Caco-2 (cell line): ENCODE measurements around the gene GZF1. TPM values are rescaled to one million over a fixed set of nuclear protein-coding genes. Genes with fewer than 3 reads are reported as not detected.

Source experiments
- BruUV-seq: library from RNA; stranded (reverse); fragments of 400-500 nt; replicated peaks from 2 replicates; lab custom pipeline; 2021; lab: Mats Ljungman, UMichigan
- CTCF ChIA-PET: fragments of 300-600 bp; sonication (Branson Sonifier 250); formaldehyde crosslinking; loops from one replicate; lab custom pipeline; 2022; ENCODE audit warnings: antibody characterized with exemption; lab: Charles Lee
- POLR2A ChIA-PET: fragments of 300-600 bp; sonication (Branson Sonifier 250); formaldehyde crosslinking; loops from one replicate; lab custom pipeline; 2022; ENCODE audit warnings: antibody characterized with exemption; lab: Charles Lee
- DNase-seq, 2 experiments: peaks; one replicate each; pipeline versions ENCODE4 v3.0.0 to v3.0.0-alpha.2; 2020 to 2022
- H3K27me3 ChIP-seq: replicated peaks from 2 replicates; pipeline ENCODE4 v1.6.0; 2011; ENCODE audit warnings: low read length; ENCODE audit not compliant: control insufficient read depth, insufficient read depth
- H3K36me3 ChIP-seq: 2 replicates; pipeline ENCODE4 v1.5.1; 2011; ENCODE audit warnings: low read length; ENCODE audit not compliant: control insufficient read depth, insufficient read depth
- H3K4me1 ChIP-seq: fragments of 250-450 bp; sonication (Bioruptor Pico); 2 replicates; pipeline ENCODE4 v1.5.1; 2020; ENCODE audit warnings: mild to moderate bottlenecking
- H3K4me3 ChIP-seq: 2 replicates; pipeline ENCODE4 v1.5.1; 2011; ENCODE audit warnings: low read depth, mild to moderate bottlenecking, control low read depth, low read length
- H3K9me3 ChIP-seq: fragments of 250-450 bp; sonication (Bioruptor Pico); 2 replicates; pipeline ENCODE4 v1.5.1; 2020; ENCODE audit warnings: mild to moderate bottlenecking, moderate library complexity
- H3K27ac Mint-ChIP-seq: one replicate; pipeline ENCODE4 v1.8.0; 2022; ENCODE audit warnings: mixed read lengths; ENCODE audit not compliant: unreplicated experiment
- H3K27me3 Mint-ChIP-seq: one replicate; pipeline ENCODE4 v1.8.0; 2022; ENCODE audit warnings: mixed read lengths; ENCODE audit not compliant: insufficient read depth, unreplicated experiment
- H3K36me3 Mint-ChIP-seq: one replicate; pipeline ENCODE4 v1.8.0; 2022; ENCODE audit warnings: mild to moderate bottlenecking, mixed read lengths; ENCODE audit not compliant: insufficient read depth, unreplicated experiment
- H3K4me1 Mint-ChIP-seq: one replicate; pipeline ENCODE4 v1.8.0; 2022; ENCODE audit warnings: low read depth, mixed read lengths; ENCODE audit not compliant: unreplicated experiment
- H3K4me3 Mint-ChIP-seq: one replicate; pipeline ENCODE4 v1.8.0; 2022; ENCODE audit warnings: mild to moderate bottlenecking, moderate library complexity, mixed read lengths; ENCODE audit not compliant: unreplicated experiment
- H3K9me3 Mint-ChIP-seq: one replicate; pipeline ENCODE4 v1.8.0; 2022; ENCODE audit warnings: mixed read lengths; ENCODE audit not compliant: unreplicated experiment
- CTCF ChIP-seq, 2 experiments: fragments of 200-600 bp in 1 of 2; IDR thresholded peaks; 1 replicate in 1 of 2; 2 replicates in 1 of 2; pipeline versions ENCODE4 v1.5.1 to v1.8.0; 2011 to 2022; ENCODE audit warnings: antibody characterized with exemption in 1 of 2, control low read depth in 1 of 2, inconsistent platforms in 1 of 2, low read depth in 1 of 2, low read length in 1 of 2, mild to moderate bottlenecking in 1 of 2, moderate library complexity in 1 of 2; ENCODE audit not compliant: insufficient read depth in 1 of 2, severe bottlenecking in 1 of 2, unreplicated experiment in 1 of 2
- intact Hi-C: fragments of 100-400 bp; cut with micrococcal nuclease; formaldehyde crosslinking; loops from one replicate; pipeline ENCODE4 v1.10.0; 2022; ENCODE audit not compliant: unreplicated experiment
- total RNA-seq: library from RNA; stranded (reverse); gene quantifications from 2 replicates; pipeline ENCODE4 v1.2.3, GENCODE V29; 2022

Gene GZF1
- total RNA-seq, 1 experiment from 2014 or later = 18.4 TPM

GRCh38 chr20:23399568-23400241 is 37.7 kb downstream of the GZF1 start:
- peak in 1 of 2 experiments; percentile 21 for TF ChIP-seq CTCF (IDR thresholded peaks at IDR 0.05; ENCODE audit: insufficient read depth in 1 of 2, low read depth in 1 of 2, low read length in 1 of 2, severe bottlenecking in 1 of 2, unreplicated experiment in 1 of 2)
- peaks cover 6% of the 10 kb centered on the region for H3K36me3 Mint-ChIP-seq
- H3K4me1 Mint-ChIP-seq = no peaks in the 10 kb centered on the region
- H3K4me1 ChIP-seq = no peaks in the 10 kb centered on the region
- no peak overlapping the region for H3K4me3 Mint-ChIP-seq
- intact Hi-C loops = no loop called here
- CTCF ChIA-PET = no interaction called here
- no peak overlapping the region for H3K27ac Mint-ChIP-seq
- no peaks in the 10 kb centered on the region for H3K9me3 ChIP-seq
- H3K27me3 ChIP-seq = no peaks in the 10 kb centered on the region
- H3K9me3 Mint-ChIP-seq = no peaks in the 10 kb centered on the region
- DNase-seq = no peak
- no TSS peak for BruUV-seq
- H3K36me3 ChIP-seq = no peaks in the 10 kb centered on the region
- no peaks in the 10 kb centered on the region for H3K27me3 Mint-ChIP-seq
- POLR2A ChIA-PET = no interaction called here
- no peak overlapping the region for H3K4me3 ChIP-seq

- Mint-ChIP-seq H3K9me3 (no peaks in the 10 kb centered on the region), H3K36me3 (peaks cover 6% of the 10 kb centered on the region), H3K27me3 (no peaks in the 10 kb centered on the region), H3K27ac (no peak overlapping the region), H3K4me1 (no peaks in the 10 kb centered on the region), H3K4me3 (no peak overlapping the region)
- Histone ChIP-seq H3K4me3 (no peak overlapping the region), H3K36me3 (no peaks in the 10 kb centered on the region), H3K9me3 (no peaks in the 10 kb centered on the region), H3K4me1 (no peaks in the 10 kb centered on the region), H3K27me3 (no peaks in the 10 kb centered on the region)
- DNase-seq = no peak
- POLR2A ChIA-PET = no interaction called here
- intact Hi-C loops = no loop called here
- BruUV-seq = no TSS peak
- no peak for TF ChIP-seq CTCF (IDR thresholded peaks at IDR 0.05; ENCODE audit: insufficient read depth in 1 of 2, low read depth in 1 of 2, low read length in 1 of 2, severe bottlenecking in 1 of 2, unreplicated experiment in 1 of 2)
- CTCF ChIA-PET = no interaction called here
Measured at GRCh38 chr20:23401051-23401450, 39.1 kb downstream of the GZF1 start.

GRCh38 chr20:23403751-23404150 is 41.8 kb downstream of the GZF1 start:
- POLR2A ChIA-PET = no interaction called here
- no peaks in the 10 kb centered on the region for H3K4me1 ChIP-seq
- Mint-ChIP-seq H3K4me3 (no peak overlapping the region), H3K9me3 (no peaks in the 10 kb centered on the region), H3K4me1 (no peaks in the 10 kb centered on the region), H3K36me3 (no peaks in the 10 kb centered on the region), H3K27me3 (no peaks in the 10 kb centered on the region), H3K27ac (no peak overlapping the region)
- BruUV-seq = no TSS peak
- intact Hi-C loops = no loop called here
- H3K27me3 ChIP-seq = no peaks in the 10 kb centered on the region
- no peaks in the 10 kb centered on the region for H3K36me3 ChIP-seq
- DNase-seq = no peak
- TF ChIP-seq CTCF (IDR thresholded peaks at IDR 0.05; ENCODE audit: insufficient read depth in 1 of 2, low read depth in 1 of 2, low read length in 1 of 2, severe bottlenecking in 1 of 2, unreplicated experiment in 1 of 2) = no peak
- CTCF ChIA-PET = no interaction called here
- H3K9me3 ChIP-seq = no peaks in the 10 kb centered on the region
- no peak overlapping the region for H3K4me3 ChIP-seq
